ENCODE results near the gene CGB2.
"Not testable (repeated sequence)": the region's sequence is repeated elsewhere in the genome, so short reads cannot be mapped to it uniquely, and the experiment has no call there.

CGB2 gene

DNA sequence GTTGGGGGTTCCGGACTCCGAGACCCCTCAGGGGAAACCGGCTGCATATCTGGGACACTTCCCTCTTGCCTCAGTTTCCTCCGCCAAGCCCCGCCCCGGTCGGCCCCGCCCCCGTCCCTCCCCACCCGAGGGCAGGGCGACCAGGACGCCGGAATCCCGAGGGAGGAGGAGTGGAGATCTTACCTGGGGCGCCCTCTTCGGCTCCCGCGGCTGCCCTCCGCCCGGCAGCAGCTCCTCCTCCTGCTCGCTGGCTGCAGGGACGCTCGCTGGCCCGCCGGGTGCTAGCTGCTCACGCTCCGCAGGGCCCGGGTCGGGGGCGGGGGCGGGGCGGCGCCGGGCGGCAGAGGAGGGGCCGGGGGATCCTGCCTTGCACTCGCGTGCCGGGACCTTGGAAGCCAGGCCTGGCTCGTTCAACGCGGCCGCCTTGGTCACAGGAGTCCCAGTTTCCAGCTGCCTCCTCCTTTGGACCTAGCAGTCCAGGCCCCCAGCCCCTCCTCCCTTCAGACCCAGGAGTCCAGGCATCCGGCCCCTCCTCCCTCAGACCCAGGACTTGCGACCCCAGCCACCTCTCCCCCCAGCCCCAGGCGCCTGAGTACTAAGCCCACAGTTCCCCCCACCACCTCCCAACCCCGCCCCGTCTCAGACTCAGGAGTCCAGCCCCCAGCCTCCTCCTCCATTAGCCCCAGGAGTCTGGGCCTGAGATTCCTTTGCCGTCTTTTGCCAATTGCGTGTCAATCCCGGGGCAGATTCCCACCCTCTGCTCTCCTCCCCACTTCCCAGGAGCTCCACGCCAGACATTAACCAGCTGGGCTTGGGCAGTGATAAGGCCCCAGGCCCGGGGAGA lies 33.3 kb downstream of the CGB2 start, which contains the start of gene NTF4:
TSS of gene NTF4 (minus strand) at position 51 of the 844 bp plus-strand sequence. CDS start 2,821 bp downstream, outside the sequence.
- no peak within 1 kb of the TSS for H3K4me3 ChIP-seq (ENCODE audit: low read length)
- no peak for TF ChIP-seq ZNF274 (IDR thresholded peaks at IDR 0.05; ENCODE audit: low read depth, low read length)

DNA sequence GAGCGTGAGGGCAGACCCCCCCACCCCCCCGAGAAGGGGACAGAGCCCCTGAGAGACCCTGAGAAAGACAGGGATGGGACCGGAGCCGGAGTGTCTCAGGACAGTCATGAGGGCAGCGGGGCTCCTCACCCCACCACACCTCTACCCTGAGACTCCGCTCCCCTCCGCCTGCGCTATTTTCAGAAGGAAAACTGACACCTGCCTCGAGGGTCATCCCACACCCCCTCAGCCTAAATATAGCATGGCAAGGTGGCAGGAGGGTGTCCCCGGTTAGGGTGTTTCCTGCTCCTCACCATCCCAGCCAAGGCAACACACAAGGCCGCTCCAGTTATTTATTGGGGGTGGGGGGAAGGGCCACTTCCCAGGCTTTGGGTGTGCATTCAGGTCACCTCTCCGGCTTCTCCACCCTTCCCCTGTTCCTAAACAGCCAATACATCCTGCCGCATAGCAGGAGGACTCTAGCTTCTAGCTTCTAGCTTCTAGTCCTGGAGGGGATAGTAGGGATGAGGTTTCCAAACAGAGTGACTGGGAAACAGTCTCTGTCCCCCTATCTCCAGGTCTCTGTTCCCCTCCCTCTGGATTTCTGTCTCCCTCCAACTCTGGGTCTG lies 34.3 kb downstream of the CGB2 start:
- H3K4me3 ChIP-seq (ENCODE audit: low read length), result no peak overlapping the region
- no peak for TF ChIP-seq ZNF274 (IDR thresholded peaks at IDR 0.05; ENCODE audit: low read depth, low read length)

DNA sequence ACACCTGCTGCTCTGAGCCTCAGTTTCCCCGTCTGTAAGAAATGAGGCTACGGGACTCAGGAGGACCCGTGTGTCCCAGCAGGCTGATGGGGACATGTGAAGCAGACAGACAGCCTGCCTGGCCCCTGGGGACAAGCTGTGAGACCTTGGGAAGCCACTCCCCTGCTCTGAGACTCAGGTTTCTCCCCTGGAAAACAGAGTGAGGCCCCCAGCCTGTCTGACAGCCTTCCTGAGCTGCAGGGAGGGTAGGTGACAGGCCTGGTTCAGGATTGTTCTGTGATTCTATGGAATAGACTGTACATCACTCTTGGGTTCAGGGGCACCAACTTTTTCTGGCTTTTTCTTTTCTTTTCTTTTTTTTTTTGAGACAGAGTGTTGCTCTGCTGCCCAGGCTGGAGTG lies 35.9 kb downstream of the CGB2 start:
- TF ChIP-seq ZNF274 (IDR thresholded peaks at IDR 0.05; ENCODE audit: low read depth, low read length), result no peak
- H3K4me3 ChIP-seq (ENCODE audit: low read length), result no peak overlapping the region

DNA sequence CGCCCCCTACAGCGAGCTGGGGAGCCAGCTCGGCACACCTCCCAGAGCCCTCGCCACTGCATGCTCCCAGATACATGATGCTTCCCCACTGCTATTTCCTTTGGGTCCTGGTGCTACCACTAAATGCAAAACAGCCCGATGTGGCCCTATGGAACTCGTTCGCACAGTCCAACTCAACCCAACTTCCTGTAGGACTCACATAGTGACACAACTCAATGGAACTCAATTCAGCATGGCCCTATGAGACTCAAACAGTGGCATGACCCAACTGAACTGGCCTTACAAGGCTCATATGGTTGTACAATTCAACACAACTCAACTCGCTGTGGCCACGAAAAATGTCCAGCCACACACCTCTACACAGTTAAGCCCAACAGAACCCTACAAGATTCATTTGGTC lies 37.3 kb downstream of the CGB2 start:
- H3K4me3 ChIP-seq (ENCODE audit: low read length), result no peak overlapping the region
- TF ChIP-seq ZNF274 (IDR thresholded peaks at IDR 0.05; ENCODE audit: low read depth, low read length), result no peak

DNA sequence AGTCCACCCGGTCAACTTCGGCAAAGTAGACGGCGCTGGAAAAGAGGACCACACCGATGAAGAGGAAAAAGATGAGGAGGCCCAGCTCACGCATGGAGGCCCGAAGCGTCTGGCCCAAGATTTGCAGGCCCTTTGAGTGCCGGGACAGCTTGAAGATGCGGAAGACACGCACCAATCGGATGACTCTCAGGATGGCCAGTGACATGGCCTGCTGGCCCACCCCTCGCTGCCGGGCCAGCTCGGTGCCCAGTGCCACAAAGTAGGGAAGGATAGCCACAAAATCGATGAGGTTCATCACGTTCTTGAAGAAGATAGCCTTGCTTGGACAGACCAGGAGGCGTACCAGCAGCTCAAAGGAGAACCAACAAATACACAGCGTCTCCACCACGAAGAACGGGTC lies 38.7 kb downstream of the CGB2 start:
- no peak overlapping the region for H3K4me3 ChIP-seq (ENCODE audit: low read length)
- TF ChIP-seq ZNF274 (IDR thresholded peaks at IDR 0.05; ENCODE audit: low read depth, low read length), result no peak

DNA sequence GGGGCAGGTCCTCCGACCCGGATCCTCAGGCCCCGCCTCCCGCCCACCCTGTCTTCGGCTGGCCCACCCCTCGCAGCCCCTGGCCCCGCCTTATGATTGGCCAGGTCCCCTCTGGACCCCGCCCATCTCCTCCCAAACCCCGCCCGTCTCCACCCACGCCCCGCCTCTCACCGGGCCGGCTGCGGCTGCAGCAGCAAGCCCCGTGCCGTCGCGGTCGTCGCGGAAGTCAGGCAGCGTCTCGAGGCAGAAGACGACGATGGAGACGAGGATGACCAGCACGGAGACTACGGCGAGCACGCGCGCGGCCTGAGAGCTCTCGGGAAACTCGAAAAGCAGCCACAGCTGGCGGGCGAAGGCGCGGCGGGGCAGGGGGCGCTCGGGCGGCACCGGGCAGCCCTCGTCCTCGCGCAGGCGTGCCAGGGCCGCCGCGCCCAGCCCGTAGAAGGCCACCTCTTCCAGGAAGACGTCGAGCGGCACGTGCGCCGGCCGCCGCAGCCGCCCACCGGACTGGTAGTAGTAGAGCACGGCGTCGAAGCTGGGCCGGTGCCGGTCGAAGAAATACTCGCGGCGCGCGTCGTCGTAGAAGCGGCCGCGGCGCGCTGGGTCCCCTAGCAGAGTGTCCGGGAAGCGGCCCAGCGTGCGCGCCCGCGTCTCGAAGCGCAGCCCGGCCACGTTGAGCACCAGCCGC lies 40.3 kb downstream of the CGB2 start:
- H3K4me3 ChIP-seq (ENCODE audit: low read length), result no peak overlapping the region
- no peak for TF ChIP-seq ZNF274 (IDR thresholded peaks at IDR 0.05; ENCODE audit: low read depth, low read length)

DNA sequence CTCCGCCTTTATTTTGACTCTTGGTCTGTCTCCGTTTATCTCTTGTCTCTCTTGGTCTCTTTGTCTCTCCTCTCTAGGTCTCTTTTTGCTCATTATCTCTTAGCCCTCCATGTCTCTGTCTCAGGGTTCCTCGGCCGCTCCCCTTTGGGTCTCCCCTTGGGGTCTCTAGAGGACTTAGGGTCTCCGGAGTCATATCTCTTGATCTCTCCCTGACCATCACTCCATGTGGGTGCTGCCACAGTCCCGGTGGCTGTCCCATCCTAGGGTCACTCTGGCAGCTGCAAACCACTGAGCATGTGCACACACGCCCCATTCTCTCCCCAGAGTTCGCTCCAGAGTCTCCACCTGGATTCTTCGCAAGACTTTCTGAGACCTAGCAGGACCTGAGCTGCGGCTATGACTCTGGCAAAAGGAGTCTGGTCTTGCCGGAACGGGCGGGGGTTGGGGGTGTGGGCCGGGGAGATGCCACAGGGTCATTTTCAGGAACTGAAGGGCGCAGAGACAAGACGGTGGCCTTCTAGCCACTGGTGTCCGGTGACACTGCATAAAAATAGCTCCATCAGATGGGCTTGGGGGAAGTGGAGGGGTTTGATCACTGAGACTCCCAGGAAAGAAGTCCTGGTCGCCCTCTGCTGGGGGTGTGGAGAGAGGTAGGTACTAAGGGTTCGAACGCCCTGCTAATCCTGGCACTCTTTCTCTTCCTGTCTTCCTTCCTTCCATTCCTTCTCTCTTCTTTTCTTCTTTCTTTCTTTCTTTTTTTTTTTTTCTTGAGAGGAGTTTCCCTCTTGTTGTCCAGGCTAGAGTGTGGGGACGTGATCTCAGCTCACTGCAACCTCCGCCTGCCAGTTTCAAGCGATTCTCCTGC lies 42.1 kb downstream of the CGB2 start:
- no peak overlapping the region for H3K4me3 ChIP-seq (ENCODE audit: low read length)
- TF ChIP-seq ZNF274 (IDR thresholded peaks at IDR 0.05; ENCODE audit: low read depth, low read length), result no peak

DNA sequence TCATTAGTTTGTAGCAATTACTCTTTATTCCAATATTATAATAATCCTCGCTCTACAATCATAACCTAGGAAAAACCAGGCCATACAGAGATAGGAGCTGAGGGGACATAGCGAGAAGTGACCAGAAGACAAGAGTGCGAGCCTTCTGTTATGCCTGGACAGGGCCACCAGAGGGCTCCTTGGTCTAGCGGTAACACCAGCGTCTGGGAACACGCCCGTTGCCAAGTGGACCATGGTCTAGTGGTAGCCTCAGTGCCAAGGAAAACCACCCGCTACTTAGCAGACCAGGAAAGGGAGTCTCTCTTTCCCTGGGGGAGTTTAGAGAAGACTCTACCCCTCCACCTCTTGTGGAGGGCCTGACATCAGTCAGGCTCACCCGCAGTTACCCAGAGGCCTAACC lies 43.2 kb downstream of the CGB2 start:
- H3K4me3 ChIP-seq (ENCODE audit: low read length), result not testable (repeated sequence)

DNA sequence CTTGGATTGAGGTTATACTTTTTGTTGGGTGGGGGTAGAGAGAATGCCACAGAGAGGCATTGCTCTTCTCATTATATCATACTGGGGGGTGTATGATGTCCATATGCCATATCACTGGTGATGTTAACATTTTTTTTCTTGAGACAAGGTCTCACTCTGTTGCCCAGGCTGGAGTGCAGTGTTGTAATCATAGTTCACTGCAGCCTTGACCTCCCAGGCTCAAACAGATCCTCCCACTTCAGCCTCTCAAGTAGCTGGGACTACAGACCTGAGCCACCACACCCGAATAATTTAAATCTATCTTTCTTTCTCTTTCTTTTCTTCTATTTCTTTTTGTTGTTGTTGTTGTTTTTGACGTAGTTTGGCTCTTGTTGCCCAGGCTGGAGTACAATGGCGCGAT lies 48.7 kb downstream of the CGB2 start:
- no peak for TF ChIP-seq ZNF274 (IDR thresholded peaks at IDR 0.05; ENCODE audit: low read depth, low read length)

DNA sequence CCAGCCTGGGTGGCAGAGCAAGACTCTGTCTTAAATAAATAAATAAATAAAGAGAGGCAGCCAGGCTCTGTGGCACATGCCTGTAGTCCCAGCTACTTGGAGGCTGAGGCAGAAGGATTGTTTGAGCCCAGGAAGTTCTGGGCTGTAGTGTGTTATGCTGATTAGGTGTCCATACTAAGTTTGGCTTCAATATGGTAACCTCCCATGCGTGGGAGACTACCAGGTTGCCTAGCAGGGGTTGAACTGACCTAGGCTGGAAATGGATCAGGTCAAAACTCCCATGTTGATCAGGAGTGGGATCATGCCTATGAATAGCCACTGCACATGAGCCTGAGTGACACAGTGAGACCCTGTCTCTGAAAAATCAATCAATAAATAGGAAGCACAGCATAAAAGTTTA lies 49.6 kb downstream of the CGB2 start:
- no peak for TF ChIP-seq ZNF274 (IDR thresholded peaks at IDR 0.05; ENCODE audit: low read depth, low read length)
- H3K4me3 ChIP-seq (ENCODE audit: low read length), result no peak overlapping the region

More for the DNA sequence above, 48.7 kb downstream of the CGB2 start:
- H3K4me3 ChIP-seq (ENCODE audit: low read length), result no peak overlapping the region

Data from GM08714 (cell line).